CD4-positive, alpha-beta T cell treated with Interleukin-17A for 1 hour (primary cell): ENCODE data around the gene CYFIP1.
A peak's percentile ranks its signal among the peaks of the same experiment; 100 is the strongest.

ENCODE experiments used
- DNase-seq: peaks from one replicate; pipeline ENCODE4 v3.0.0-alpha.2; 2020

Gene CYFIP1

DNA sequence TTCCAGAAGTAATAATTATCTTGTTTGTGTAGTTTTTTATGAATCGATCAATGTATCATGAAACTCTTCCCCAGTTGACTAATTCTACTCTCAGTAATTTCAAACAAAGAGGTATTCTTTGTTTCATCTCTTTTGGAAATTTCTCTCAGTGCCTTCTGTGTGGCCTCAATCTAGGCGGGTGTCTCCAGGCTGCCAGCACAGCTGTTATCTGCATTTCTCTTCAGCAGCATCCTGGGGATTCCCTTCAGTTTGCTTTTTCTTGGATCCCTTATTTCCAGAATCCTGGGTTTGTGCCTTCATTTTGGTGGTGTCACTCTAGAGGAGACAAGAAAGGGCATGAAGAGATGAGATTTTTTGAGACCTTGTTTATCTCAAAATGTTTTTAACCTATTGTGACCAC lies 119.0 kb downstream of the CYFIP1 start:
- no peak for DNase-seq

DNA sequence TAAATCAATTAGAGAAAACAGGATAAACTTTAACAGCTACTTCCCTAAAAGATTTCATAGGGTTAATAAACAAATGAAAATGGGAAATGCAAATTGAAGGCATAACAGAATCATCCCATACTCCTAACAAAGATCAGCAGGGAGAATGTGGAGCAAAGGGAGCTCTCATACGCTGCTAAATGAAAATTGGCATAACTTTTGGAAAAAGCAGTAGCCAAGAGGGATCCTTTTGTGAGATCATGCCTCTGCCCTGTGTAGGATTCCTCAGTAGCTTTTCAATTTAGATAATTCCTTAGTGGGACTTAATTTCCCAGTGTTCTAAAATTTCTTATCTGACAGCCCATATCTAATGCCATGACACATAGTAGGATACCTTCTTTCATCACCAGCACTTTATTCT lies 123.5 kb downstream of the CYFIP1 start:
- no peak for DNase-seq

DNA sequence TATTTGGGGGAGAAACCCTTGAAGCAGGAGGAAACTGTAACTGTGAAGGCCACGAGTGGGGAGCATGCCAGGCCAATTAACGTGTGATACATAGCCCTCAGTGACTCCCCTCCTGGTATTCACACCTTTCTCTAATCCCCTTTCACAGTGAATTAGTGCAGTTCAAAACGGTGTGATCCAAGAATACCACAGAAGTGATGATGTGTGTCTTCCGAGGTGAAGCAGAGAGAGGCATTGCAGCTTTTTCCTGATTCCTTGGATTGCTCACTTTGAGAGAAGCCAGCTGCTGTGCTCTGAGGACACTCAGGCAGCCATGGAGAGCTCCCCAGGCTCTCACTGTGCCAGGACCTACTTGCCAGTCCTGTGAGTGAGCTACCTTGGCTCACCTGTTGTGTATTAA lies 124.4 kb downstream of the CYFIP1 start:
- no peak for DNase-seq

DNA sequence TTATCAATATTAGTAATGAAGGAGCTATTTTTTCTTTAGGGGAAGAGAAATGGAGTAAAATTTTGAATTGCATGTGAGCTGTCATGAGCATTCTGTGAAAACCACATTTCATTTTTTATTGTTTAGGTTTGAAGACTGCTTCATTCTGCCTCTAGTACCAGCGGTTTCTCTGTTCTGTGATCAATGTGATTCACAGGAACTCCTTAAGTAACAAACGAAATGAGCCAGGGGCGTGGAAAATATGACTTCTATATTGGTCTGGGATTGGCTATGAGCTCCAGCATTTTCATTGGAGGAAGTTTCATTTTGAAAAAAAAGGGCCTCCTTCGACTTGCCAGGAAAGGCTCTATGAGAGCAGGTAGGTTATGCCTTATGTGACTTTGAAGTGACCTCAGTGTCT lies 128.7 kb downstream of the CYFIP1 start:
- no peak for DNase-seq

DNA sequence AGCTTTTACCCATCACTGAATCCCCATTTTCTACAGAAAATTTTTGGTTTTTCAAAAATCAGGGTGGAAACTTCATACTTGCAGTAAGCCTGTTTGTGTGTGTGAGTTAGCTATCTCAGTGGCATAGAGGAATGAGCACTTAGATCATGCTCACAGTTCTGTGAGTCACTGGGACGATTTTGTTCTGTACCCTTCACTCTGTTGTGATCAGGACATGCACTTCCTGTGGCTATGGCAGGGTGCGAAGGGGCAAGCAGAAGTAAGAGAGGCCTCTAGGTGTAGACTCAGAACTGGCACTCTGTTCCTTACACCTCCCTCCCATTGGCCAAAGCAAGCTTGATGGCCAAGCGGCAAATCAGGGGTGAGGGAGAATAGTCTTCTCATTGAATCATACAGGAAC lies 130.1 kb downstream of the CYFIP1 start:
- DNase-seq = no peak

DNA sequence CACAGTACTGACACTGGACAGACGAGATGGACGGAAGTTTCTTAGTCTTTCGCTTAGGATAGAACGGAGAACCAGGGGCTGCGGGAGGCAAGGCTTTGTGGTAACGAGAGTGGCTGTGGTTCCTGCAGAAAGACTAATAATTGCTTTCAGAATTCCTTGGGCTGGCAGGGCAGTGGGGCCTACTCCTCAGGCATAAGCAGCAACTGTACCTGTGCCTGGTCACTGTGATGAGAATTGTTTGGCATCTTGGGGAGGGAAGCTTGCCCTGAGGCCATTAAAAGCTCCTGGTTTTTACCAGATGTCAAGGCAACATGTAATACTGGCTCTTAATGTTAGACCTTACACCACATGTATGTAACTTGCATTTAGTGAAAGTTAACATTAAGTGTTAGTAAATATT lies 134.1 kb downstream of the CYFIP1 start:
- DNase-seq = no peak

DNA sequence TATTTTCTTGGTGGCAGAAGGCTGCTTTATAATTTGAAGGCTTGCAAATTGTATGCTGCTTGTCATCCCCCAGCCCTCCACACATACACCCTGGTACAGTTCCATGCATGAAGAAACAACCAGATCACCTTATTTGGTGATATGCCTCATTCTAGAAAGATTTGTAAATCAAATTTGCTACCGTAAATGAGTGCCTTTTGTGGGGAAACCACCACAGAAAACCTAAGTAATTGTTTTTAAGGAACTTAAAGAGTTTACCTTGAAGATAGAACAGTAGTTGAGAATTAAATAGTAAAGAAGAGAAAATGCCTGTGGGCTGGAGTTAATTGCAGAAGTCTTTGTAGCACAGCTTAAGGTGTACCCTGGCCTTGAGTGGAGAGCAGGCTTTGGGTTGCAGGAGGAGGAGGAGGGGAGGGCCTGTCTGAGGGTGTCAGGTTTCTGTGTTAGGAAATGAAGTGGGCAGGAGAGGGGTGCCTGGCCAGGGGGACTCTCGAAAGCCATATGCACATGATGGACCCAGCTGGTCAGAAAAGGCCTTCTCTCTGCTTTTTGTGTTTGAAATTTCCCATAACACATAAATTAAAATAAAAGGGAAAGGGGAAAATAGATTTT lies 134.8 kb downstream of the CYFIP1 start:
- no peak for DNase-seq

DNA sequence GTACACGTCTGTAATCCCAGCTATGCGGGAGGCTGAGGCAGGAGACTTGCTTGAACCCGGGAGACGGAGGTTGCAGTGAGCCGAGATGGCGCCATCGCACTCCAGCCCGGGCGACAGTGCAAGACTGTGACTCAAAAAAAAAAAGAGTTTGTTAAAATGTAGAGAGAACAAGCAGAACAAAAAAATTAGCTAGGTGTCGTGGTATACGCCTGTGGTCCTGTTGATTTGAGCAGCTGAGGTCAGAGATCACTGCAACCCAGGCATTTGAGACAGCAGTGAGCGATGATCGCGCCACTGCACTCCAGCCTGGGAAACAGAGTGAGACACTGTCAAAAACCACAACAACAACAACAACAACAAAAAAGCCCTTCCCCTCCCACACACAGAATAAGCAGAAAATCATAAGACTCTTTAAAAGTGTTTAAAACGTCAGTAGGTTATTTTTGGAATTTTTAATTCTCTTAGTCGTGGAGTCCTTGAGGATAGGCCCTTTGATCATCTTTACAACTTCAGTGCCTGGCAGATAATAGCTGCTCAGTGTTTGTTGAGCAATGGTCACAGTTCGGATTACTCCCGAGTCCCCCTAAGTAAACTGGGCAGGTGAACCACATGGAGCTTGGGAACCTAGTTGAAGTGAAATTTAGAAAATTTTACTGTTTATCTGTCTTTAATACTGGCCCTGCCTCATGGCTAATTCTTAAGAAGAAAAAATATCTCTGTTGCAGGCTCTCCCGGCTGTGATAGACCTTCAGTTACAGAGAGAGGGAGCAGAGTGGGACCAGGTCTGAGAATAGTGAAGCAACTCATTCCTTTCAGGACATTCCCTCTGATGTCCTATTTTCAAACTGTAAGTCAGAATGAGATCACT lies 135.5 kb downstream of the CYFIP1 start:
- DNase-seq = no peak

- DNase-seq = no peak
Observed at GRCh38 chr15:22839046-22839695, 141.0 kb downstream of the CYFIP1 start.

DNA sequence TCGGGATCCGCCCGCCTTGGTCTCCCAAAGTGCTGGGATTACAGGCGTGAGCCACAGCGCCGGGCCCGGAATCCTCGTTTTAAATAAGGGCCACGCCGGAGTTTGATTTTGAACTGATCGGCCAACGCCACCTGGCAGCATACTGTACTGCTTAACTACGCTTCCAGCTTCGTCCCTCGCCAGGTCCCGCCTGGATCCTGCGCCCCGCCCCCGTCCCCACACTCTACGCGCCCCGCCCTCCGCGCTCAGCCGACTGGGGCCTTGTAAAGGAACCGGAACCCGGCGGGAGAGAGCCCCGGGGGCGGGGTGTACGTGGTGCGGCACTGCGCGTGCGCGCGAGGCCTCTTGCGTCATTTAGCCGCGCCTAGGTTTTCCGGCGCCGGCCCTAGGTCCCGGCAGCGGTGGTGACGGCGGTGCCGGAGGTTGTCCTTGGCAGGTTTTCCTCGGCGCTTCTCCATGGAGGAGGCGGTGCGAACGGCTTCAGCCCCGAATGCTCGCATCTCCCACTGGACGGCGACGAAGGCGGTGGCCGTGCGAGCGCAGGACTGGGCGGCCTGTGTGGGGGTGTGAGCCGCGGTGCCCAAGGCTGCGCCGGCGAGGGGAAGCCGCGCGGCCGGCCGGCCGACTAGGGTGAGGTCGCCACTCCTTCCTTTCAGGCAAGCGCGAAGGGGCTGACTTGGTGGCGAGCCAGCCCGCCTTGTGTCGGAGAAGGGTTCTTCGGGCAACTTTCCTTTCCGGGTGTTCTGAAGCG lies 141.7 kb downstream of the CYFIP1 start, which contains the start of gene NIPA2:
Gene NIPA2 (plus strand): TSS at position 375 of the 751 bp plus-strand sequence. CDS start 13,066 bp downstream, outside the sequence.
- DNase-seq = peak; percentile 98

DNA sequence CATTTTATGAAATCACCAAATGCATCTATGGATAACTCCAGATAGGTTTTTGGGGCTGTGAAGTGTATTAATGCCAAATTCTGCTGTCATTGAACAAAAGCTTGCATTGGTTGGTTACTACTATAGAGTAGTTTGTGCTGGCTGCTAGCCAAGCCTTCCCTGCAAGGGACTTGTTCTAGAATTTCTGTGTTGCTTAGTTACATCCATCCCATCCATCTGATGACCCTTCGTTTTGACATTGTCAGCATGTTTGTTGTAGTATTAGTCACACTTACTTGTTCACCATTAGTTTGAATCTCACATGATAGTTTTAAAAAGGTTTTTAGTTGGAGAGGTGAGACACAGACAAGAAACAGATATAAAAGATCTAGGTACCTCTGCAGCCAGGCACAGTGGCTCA lies 148.7 kb downstream of the CYFIP1 start:
- DNase-seq = no peak

DNA sequence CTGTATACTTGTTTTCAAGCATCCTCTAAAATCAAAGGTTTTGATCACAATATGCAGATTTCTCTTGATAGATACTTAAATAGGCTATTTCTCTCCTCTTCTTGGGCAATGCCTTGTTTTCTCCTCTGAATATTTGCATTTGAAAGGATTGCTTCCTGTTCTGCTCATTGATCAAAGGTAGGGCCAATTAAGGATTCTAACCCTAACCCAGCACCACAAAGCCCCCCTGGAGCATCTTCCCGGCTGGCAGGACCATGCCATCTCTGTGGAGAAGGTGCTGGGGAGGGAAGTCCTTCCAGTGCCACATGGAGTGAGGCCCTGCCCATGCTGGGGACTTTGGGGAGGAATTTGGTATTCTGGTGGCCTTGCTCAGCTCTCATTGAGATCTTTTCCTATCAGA lies 153.0 kb downstream of the CYFIP1 start:
- DNase-seq = no peak

DNA sequence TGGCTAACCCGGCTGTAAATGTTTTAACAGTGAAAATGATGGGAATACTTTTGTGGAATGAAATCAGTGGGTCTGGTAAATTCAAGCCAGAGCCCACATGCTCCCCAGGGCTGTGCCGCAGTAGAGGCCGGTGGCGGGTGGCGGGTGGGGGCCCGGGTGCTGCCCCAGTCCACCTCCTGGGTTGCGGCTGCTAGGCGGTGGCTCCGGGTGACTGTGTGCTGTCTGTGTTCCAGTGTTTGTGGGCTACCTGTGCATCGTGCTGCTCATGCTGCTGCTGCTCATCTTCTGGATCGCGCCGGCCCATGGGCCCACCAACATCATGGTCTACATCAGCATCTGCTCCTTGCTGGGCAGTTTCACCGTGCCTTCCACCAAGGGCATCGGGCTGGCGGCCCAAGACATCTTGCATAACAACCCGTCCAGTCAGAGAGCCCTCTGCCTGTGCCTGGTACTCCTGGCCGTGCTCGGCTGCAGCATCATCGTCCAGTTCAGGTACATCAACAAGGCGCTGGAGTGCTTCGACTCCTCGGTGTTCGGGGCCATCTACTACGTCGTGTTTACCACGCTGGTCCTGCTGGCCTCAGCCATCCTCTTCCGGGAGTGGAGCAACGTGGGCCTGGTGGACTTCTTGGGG lies 156.6 kb downstream of the CYFIP1 start:
- no peak for DNase-seq

DNA sequence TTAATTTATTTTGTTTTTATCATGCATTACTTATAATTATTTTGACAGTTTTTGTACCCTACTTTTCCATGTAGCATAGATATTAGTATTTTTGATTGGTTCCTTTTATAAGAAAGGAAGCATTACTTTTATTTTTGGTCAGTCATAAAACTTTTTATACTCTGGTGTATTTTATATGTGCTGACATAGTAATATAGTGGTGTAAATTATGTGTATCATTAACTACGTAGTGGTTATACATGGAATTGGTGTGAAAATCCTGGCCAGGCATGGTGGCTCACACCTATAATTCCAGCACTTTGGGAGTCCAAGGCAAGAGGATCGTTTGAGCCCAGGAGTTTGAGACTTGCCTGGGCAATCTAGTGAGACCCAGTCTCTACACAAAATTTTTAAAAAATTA lies 160.5 kb downstream of the CYFIP1 start:
- DNase-seq = no peak
